HG03135 (cell line): ENCODE data around the gene HSPBP1.
"Not testable (repeated sequence)": the region's sequence is repeated elsewhere in the genome, so short reads cannot be mapped to it uniquely, and the experiment has no call there.

Experiments
- ATAC-seq: cut with Tn5 transposase; IDR thresholded peaks from one replicate; pipeline ENCODE4 v1.9.1; 2021; ENCODE audit warnings: mild to moderate bottlenecking, moderate library complexity; ENCODE audit not compliant: unreplicated experiment

HSPBP1 gene

GRCh38 chr19:55279770-55280643 is at the start of gene HSPBP1:
Gene HSPBP1, minus strand, starts transcription at chr19:55280110. Its CDS starts 502 bp downstream, at chr19:55279608.
- ATAC-seq: peak; percentile 52

GRCh38 chr19:55328774-55329318 is 48.9 kb upstream of the HSPBP1 start:
- not testable (repeated sequence) for ATAC-seq

GRCh38 chr19:55325172-55325571 is 45.3 kb upstream of the HSPBP1 start, which contains the start of gene TMEM150B:
Gene TMEM150B, minus strand, starts transcription at chr19:55325341. Its CDS starts 4,305 bp downstream, at chr19:55321036.
- no peak for ATAC-seq

- ATAC-seq: no peak
Measured at GRCh38 chr19:55324662-55325061, 44.8 kb upstream of the HSPBP1 start.

- no peak for ATAC-seq
Measured at GRCh38 chr19:55322204-55322885, 42.4 kb upstream of the HSPBP1 start.

- ATAC-seq: no peak
Measured at GRCh38 chr19:55321466-55322137, 41.7 kb upstream of the HSPBP1 start.

GRCh38 chr19:55320844-55321419 is 41.0 kb upstream of the HSPBP1 start:
- no peak for ATAC-seq

GRCh38 chr19:55319785-55320184 is 39.9 kb upstream of the HSPBP1 start:
- ATAC-seq: no peak

GRCh38 chr19:55316646-55317045 is 36.7 kb upstream of the HSPBP1 start:
- no peak for ATAC-seq

GRCh38 chr19:55315956-55316525 is 36.1 kb upstream of the HSPBP1 start:
- no peak for ATAC-seq

GRCh38 chr19:55314396-55314795 is 34.5 kb upstream of the HSPBP1 start:
- ATAC-seq: no peak

- no peak for ATAC-seq
Measured at GRCh38 chr19:55312621-55313512, 33.0 kb upstream of the HSPBP1 start.

- ATAC-seq: no peak
Measured at GRCh38 chr19:55311797-55312196, 31.9 kb upstream of the HSPBP1 start.

GRCh38 chr19:55311397-55311796 is 31.5 kb upstream of the HSPBP1 start:
- ATAC-seq: no peak

- no peak for ATAC-seq
Measured at GRCh38 chr19:55310498-55310897, 30.6 kb upstream of the HSPBP1 start.

GRCh38 chr19:55309448-55309847 is 29.5 kb upstream of the HSPBP1 start:
- ATAC-seq: no peak

GRCh38 chr19:55308281-55308680 is 28.4 kb upstream of the HSPBP1 start:
- ATAC-seq: no peak

- ATAC-seq: no peak
Measured at GRCh38 chr19:55306712-55307111, 26.8 kb upstream of the HSPBP1 start.

GRCh38 chr19:55305983-55306562 is 26.2 kb upstream of the HSPBP1 start:
- ATAC-seq: no peak
